Cardiac fibroblast (primary cell): ENCODE results near the gene MEGF11.

Experiments used
- DNase-seq, 2 donors: peaks; one replicate each; pipeline versions ENCODE4 v3.0.0 to v3.0.0-alpha.2; 2010; ENCODE audit warnings: low read depth in 2 of 2
- H3K4me3 ChIP-seq, 2 donors: replicated peaks in 1 of 2; 1 replicate in 1 of 2; 2 replicates in 1 of 2; pipeline ENCODE4 v1.5.1; 2011; ENCODE audit warnings: low read depth in 2 of 2, low read length in 2 of 2, mild to moderate bottlenecking in 2 of 2, moderate library complexity in 1 of 2
- CTCF ChIP-seq: IDR thresholded peaks from one replicate; pipeline ENCODE4 v1.5.1; 2011; ENCODE audit warnings: low read depth, mild to moderate bottlenecking, low read length, inconsistent platforms

MEGF11 gene

GRCh38 chr15:66139591-66140207, 113.9 kb downstream of the MEGF11 start:
- TF ChIP-seq CTCF, result no peak
- H3K4me3 ChIP-seq, result no peak overlapping the region
- no peak for DNase-seq

GRCh38 chr15:66138892-66139590, 114.5 kb downstream of the MEGF11 start:
- DNase-seq, result no peak
- no peak for TF ChIP-seq CTCF
- H3K4me3 ChIP-seq, result no peak overlapping the region

GRCh38 chr15:66138096-66138783, 115.3 kb downstream of the MEGF11 start:
- TF ChIP-seq CTCF, result no peak
- no peak for DNase-seq
- H3K4me3 ChIP-seq, result no peak overlapping the region

GRCh38 chr15:66136948-66137347, 116.6 kb downstream of the MEGF11 start:
- no peak for TF ChIP-seq CTCF
- DNase-seq, result no peak
- no peak overlapping the region for H3K4me3 ChIP-seq

GRCh38 chr15:66135664-66136063, 117.9 kb downstream of the MEGF11 start:
- H3K4me3 ChIP-seq, result no peak overlapping the region
- no peak for DNase-seq
- TF ChIP-seq CTCF, result no peak

GRCh38 chr15:66134284-66134683, 119.3 kb downstream of the MEGF11 start:
- no peak for TF ChIP-seq CTCF
- DNase-seq, result no peak
- H3K4me3 ChIP-seq, result no peak overlapping the region
